H1 (cell line): ENCODE measurements around the gene ACADM. TPM values are rescaled to one million over a fixed set of nuclear protein-coding genes. Genes with fewer than 3 reads are reported as not detected.

ENCODE experiments used
- CTCF ChIA-PET: fragments of 300-600 bp; sonication (Branson Sonifier 250); formaldehyde crosslinking; loops from one replicate; lab custom pipeline; 2021; ENCODE audit not compliant: partially characterized antibody; lab: Charles Lee
- POLR2A ChIA-PET: fragments of 300-600 bp; sonication (Branson Sonifier 250); formaldehyde crosslinking; loops from one replicate; lab custom pipeline; 2021; ENCODE audit warnings: inconsistent platforms; ENCODE audit not compliant: partially characterized antibody; lab: Charles Lee
- DNase-seq, 2 experiments: peaks; one replicate each; pipeline versions ENCODE4 v3.0.0 to v3.0.0-alpha.2; 2010 to 2022; ENCODE audit warnings: low spot score in 2 of 2, low read depth in 1 of 2, mixed read lengths in 1 of 2
- FAIRE-seq: peaks from 2 replicates; lab custom pipeline; 2011; peaks lifted over from hg19 to GRCh38; lab: Jason Lieb, UNC
- H2AFZ ChIP-seq: 2 replicates; pipeline ENCODE4 v1.8.1; 2012; ENCODE audit warnings: low read length, inconsistent platforms
- H2AK5ac ChIP-seq: 2 replicates; pipeline ENCODE4 v1.6.1; 2013; ENCODE audit warnings: low read depth, low read length
- H2BK120ac ChIP-seq: replicated peaks from 2 replicates; pipeline ENCODE3; 2013; ENCODE audit warnings: low read depth, low read length, inconsistent platforms
- H2BK12ac ChIP-seq: 2 replicates; pipeline ENCODE4 v1.6.1; 2013; ENCODE audit warnings: low read depth, low read length
- H2BK15ac ChIP-seq: 2 replicates; pipeline ENCODE4 v1.6.1; 2013; ENCODE audit warnings: low read length
- H2BK20ac ChIP-seq: 2 replicates; pipeline ENCODE4 v1.6.1; 2013; ENCODE audit warnings: low read length
- H2BK5ac ChIP-seq: 2 replicates; pipeline ENCODE4 v1.6.1; 2013; ENCODE audit warnings: low read depth, low read length
- H3K14ac ChIP-seq: 2 replicates; pipeline ENCODE4 v1.6.1; 2013; ENCODE audit warnings: inconsistent platforms; ENCODE audit not compliant: insufficient read length
- H3K18ac ChIP-seq: 2 replicates; pipeline ENCODE4 v1.6.1; 2013; ENCODE audit warnings: low read length; ENCODE audit errors: extremely low read depth
- H3K23ac ChIP-seq: 2 replicates; pipeline ENCODE4 v1.6.1; 2013; ENCODE audit warnings: inconsistent platforms; ENCODE audit not compliant: insufficient read length
- H3K23me2 ChIP-seq: 2 replicates; pipeline ENCODE4 v1.6.1; 2013; ENCODE audit warnings: low read depth, low read length
- H3K27ac ChIP-seq: 2 replicates; pipeline ENCODE4 v1.6.1; 2011; ENCODE audit warnings: low read depth, low read length, inconsistent platforms
- H3K27me3 ChIP-seq, 4 experiments: replicated peaks in 1 of 4; 1 replicate in 1 of 4; 2 replicates in 3 of 4; pipeline versions ENCODE4 v1.6.1 to v1.8.1; 2011 to 2013; ENCODE audit warnings: low read length in 3 of 4, mild to moderate bottlenecking in 3 of 4, inconsistent platforms in 2 of 4, mixed read lengths in 2 of 4, moderate library complexity in 1 of 4; ENCODE audit not compliant: control insufficient read depth in 3 of 4, insufficient read depth in 3 of 4; ENCODE audit errors: extremely low read depth in 1 of 4
- H3K36me3 ChIP-seq, 4 experiments: 2 replicates each; pipeline versions ENCODE4 v1.6.1 to v1.8.1; 2011 to 2013; ENCODE audit warnings: mild to moderate bottlenecking in 4 of 4, low read length in 3 of 4, moderate library complexity in 2 of 4, control low read depth in 1 of 4, inconsistent platforms in 1 of 4; ENCODE audit not compliant: insufficient read depth in 4 of 4, control insufficient read depth in 2 of 4
- H3K4ac ChIP-seq: replicated peaks from 2 replicates; pipeline ENCODE3; 2013; ENCODE audit warnings: low read length, low read depth, mixed read lengths, inconsistent platforms; ENCODE audit not compliant: insufficient read length
- H3K4me1 ChIP-seq, 4 experiments: replicated peaks in 1 of 4; 1 replicate in 1 of 4; 2 replicates in 3 of 4; pipeline versions ENCODE4 v1.6.1 to v1.8.1; 2011 to 2013; ENCODE audit warnings: low read length in 3 of 4, inconsistent platforms in 2 of 4, mixed read lengths in 1 of 4; ENCODE audit not compliant: insufficient read depth in 4 of 4, control insufficient read depth in 3 of 4
- H3K4me2 ChIP-seq, 2 experiments: 2 replicates each; pipeline versions ENCODE4 v1.6.1 to v1.8.1; 2011 to 2013; ENCODE audit warnings: low read depth in 2 of 2, low read length in 2 of 2, control low read depth in 1 of 2, inconsistent platforms in 1 of 2, mild to moderate bottlenecking in 1 of 2; ENCODE audit not compliant: insufficient read depth in 1 of 2
- H3K4me3 ChIP-seq, 4 experiments: fragments of 200-600, 300-600 bp in 1 of 4; sonication (generic), shearing (Covaris generic), sonication (Bioruptor Twin) in 1 of 4; 2 replicates each; pipeline versions ENCODE4 v1.5.1 to v1.8.1; 2011 to 2016; ENCODE audit warnings: low read length in 4 of 4, low read depth in 3 of 4, control low read depth in 2 of 4, inconsistent platforms in 2 of 4, mild to moderate bottlenecking in 2 of 4, mixed read lengths in 1 of 4, moderate library complexity in 1 of 4; ENCODE audit not compliant: insufficient read depth in 2 of 4; ENCODE audit errors: extremely low read depth in 1 of 4
- H3K56ac ChIP-seq: replicated peaks from 2 replicates; pipeline ENCODE3; 2013; ENCODE audit warnings: low read depth, mild to moderate bottlenecking, mixed read lengths, low read length, inconsistent platforms; ENCODE audit not compliant: insufficient read length
- H3K79me1 ChIP-seq: 2 replicates; pipeline ENCODE4 v1.6.1; 2013; ENCODE audit warnings: low read depth, low read length, control low read depth
- H3K79me2 ChIP-seq, 2 experiments: 2 replicates each; pipeline versions ENCODE4 v1.6.1 to v1.8.1; 2012 to 2013; ENCODE audit warnings: low read length in 2 of 2, mild to moderate bottlenecking in 2 of 2, inconsistent platforms in 1 of 2; ENCODE audit not compliant: insufficient read depth in 2 of 2, control insufficient read depth in 1 of 2
- H3K9ac ChIP-seq, 4 experiments: replicated peaks in 1 of 4; 1 replicate in 1 of 4; 2 replicates in 3 of 4; pipeline versions ENCODE4 v1.6.1 to v1.8.1; 2011 to 2013; ENCODE audit warnings: low read depth in 3 of 4, low read length in 3 of 4, control low read depth in 2 of 4, mild to moderate bottlenecking in 2 of 4, moderate library complexity in 2 of 4, inconsistent platforms in 1 of 4; ENCODE audit errors: extremely low read depth in 1 of 4
- H3K9me3 ChIP-seq, 2 experiments: 2 replicates each; pipeline versions ENCODE4 v1.6.1 to v1.8.1; 2012 to 2013; ENCODE audit warnings: mild to moderate bottlenecking in 2 of 2, moderate library complexity in 2 of 2, control low read depth in 1 of 2, inconsistent platforms in 1 of 2, low read depth in 1 of 2, low read length in 1 of 2, mixed read lengths in 1 of 2; ENCODE audit not compliant: insufficient read depth in 2 of 2
- H4K20me1 ChIP-seq, 2 experiments: replicated peaks in 1 of 2; 2 replicates each; pipeline versions ENCODE3 to v1.8.1; 2011 to 2013; ENCODE audit warnings: inconsistent platforms in 2 of 2, low read length in 2 of 2, mild to moderate bottlenecking in 1 of 2; ENCODE audit not compliant: insufficient read depth in 2 of 2, control insufficient read depth in 1 of 2
- H4K5ac ChIP-seq: 2 replicates; pipeline ENCODE4 v1.6.1; 2013; ENCODE audit warnings: low read length, low read depth, mixed read lengths, inconsistent platforms; ENCODE audit not compliant: insufficient read length
- H4K8ac ChIP-seq: 2 replicates; pipeline ENCODE4 v1.8.0; 2013; ENCODE audit warnings: mild to moderate bottlenecking, moderate library complexity, low read length, inconsistent platforms; ENCODE audit not compliant: insufficient read depth; ENCODE audit errors: extremely low read depth
- H4K91ac ChIP-seq: replicated peaks from 2 replicates; pipeline ENCODE3; 2013; ENCODE audit warnings: low read length, mixed read lengths, inconsistent platforms; ENCODE audit not compliant: insufficient read length
- E2F6 ChIP-seq: IDR thresholded peaks from 2 replicates; pipeline ENCODE4 v1.6.1; 2012; ENCODE audit warnings: inconsistent platforms
- WGBS, 2 experiments: shearing (Covaris generic) in 1 of 2; methylation state at CpG; one replicate each; pipeline versions ENCODE4 v1.1.6 to v1.1.7; 2013 to 2015; ENCODE audit warnings: low lambda C conversion rate in 2 of 2, mixed read lengths in 2 of 2, inconsistent platforms in 1 of 2, low coverage in 1 of 2, missing lambda C conversion rate in 1 of 2; ENCODE audit not compliant: insufficient replicate concordance in 2 of 2, insufficient coverage in 1 of 2, insufficient read length in 1 of 2; ENCODE audit errors: extremely low coverage in 1 of 2, missing lambda C conversion rate in 1 of 2; 5-methylcytosine and 5-hydroxymethylcytosine counted together
- polyA plus RNA-seq, 7 experiments: library from polyadenylated mRNA; depleted of rRNA in 3 of 7; stranded (reverse) in 5 of 7; unstranded in 2 of 7; fragments of >200 nt in 5 of 7; fragments of 200-250 nt in 2 of 7; gene quantifications; 1 replicate in 5 of 7; 2 replicates in 1 of 7; 4 replicates in 1 of 7; pipeline versions ENCODE4 v1.2.1 to v1.2.3, GENCODE V29; 2011 to 2013; ENCODE audit warnings: missing spikeins in 2 of 7, mixed read lengths in 2 of 7
- small RNA-seq: library from polyadenylated mRNA; stranded (forward); fragments of <200 nt; extraction: miRNeasy Mini kit (QIAGEN cat#:217004); gene quantifications from one replicate; pipeline ENCODE3, GENCODE V24; 2013; ENCODE audit not compliant: insufficient read depth
- total RNA-seq: library from RNA; stranded (reverse); fragmentation: NEBNext Ultra II Directional; extraction: Animal tissue kit (Norgen Biotek cat#: 25700); gene quantifications from 2 replicates; pipeline ENCODE4 v1.2.1, GENCODE V29; 2021

ACADM gene
- total and polyA plus RNA-seq, 2 of the 8 experiments (the other 6 are each of a cell fraction or from before 2014, with no cell fraction given) = 14.3 to 40.0 TPM

- H3K4ac ChIP-seq = no peak overlapping the region
- no peak overlapping the region for H2BK5ac ChIP-seq
- H3K18ac ChIP-seq = no peak overlapping the region
- no peak overlapping the region for H3K27ac ChIP-seq
- H3K27me3 ChIP-seq = no peaks in the 10 kb centered on the region
- no peak overlapping the region for H2AFZ ChIP-seq
- ChIA-PET POLR2A (interaction anchor here (2.3 kb wide), 1 partner anchor 15 kb away, joined by 11 read pairs; the partner anchor contains the start of gene MSH4), CTCF (interaction anchor here (0.5 to 1.1 kb wide), 3 partner anchors 10 to 1607 kb away, joined by 3 read pairs; no protein-coding TSS in a partner anchor)
- no peak for TF ChIP-seq E2F6
- H3K36me3 ChIP-seq = no peaks in the 10 kb centered on the region
- FAIRE-seq (no peak), DNase-seq (no peak)
- H3K23ac ChIP-seq = no peak overlapping the region
- no peaks in the 10 kb centered on the region for H3K79me1 ChIP-seq
- H2BK120ac ChIP-seq = no peak overlapping the region
- H2AK5ac ChIP-seq = no peak overlapping the region
- 77% methylated on average over 3 of the region's 3 CpGs; no CpG with 5 or more reads in 1 of the 2 experiments for WGBS, 2 experiments
- no peak overlapping the region for H3K56ac ChIP-seq
- H3K4me2 ChIP-seq = no peak overlapping the region
- no peaks in the 10 kb centered on the region for H3K79me2 ChIP-seq
- H3K23me2 ChIP-seq = no peaks in the 10 kb centered on the region
- H3K14ac ChIP-seq = no peak overlapping the region
- H4K91ac ChIP-seq = no peak overlapping the region
- no peaks in the 10 kb centered on the region for H4K20me1 ChIP-seq
- H2BK12ac ChIP-seq = no peak overlapping the region
- H3K4me3 ChIP-seq = no peak overlapping the region
- no peak overlapping the region for H4K5ac ChIP-seq
- no peak overlapping the region for H2BK15ac ChIP-seq
- no peak overlapping the region for H3K9ac ChIP-seq
- no peaks in the 10 kb centered on the region for H3K4me1 ChIP-seq
- no peak overlapping the region for H2BK20ac ChIP-seq
- no peak overlapping the region for H4K8ac ChIP-seq
- no peaks in the 10 kb centered on the region for H3K9me3 ChIP-seq
Observed at GRCh38 chr1:75812065-75812464, 87.6 kb downstream of the ACADM start.

Small RNAs within 50 kb of the gene (small RNA-seq; reads per million reads assigned to genes)
- gene SNORD45A (not detected), gene SNORD45B (not detected), gene SNORD45C (not detected)

Other genes with a start within 250 kb of the ACADM start
- 2.7 and 3.3 TPM in 2 replicates for gene SLC44A5, start 113.6 kb upstream of the ACADM start, total RNA-seq
- 1.4 and 1.8 TPM in 2 replicates for gene SLC44A5, start 113.6 kb upstream of the ACADM start, polyA plus RNA-seq (2011; rRNA removed)
- gene RABGGTB, start 61.5 kb downstream of the ACADM start, total RNA-seq = 117 and 124 TPM in 2 replicates
- 46.3 and 70.7 TPM in 2 replicates for gene RABGGTB, start 61.5 kb downstream of the ACADM start, polyA plus RNA-seq (2011; rRNA removed)
- gene MSH4, start 72.2 kb downstream of the ACADM start, total RNA-seq = 0.22 and 0.25 TPM in 2 replicates
- 0.02 and 0.03 TPM in 2 replicates for gene MSH4, start 72.2 kb downstream of the ACADM start, polyA plus RNA-seq (2011; rRNA removed)
- gene ASB17, start 207.7 kb downstream of the ACADM start, total RNA-seq = not detected in 2 replicates
- not detected in 2 replicates for gene ASB17, start 207.7 kb downstream of the ACADM start, polyA plus RNA-seq (2011; rRNA removed)